ENCODE data around the gene DDX51. TPM values are rescaled to one million over a fixed set of nuclear protein-coding genes. Genes with fewer than 3 reads are reported as not detected.
A peak's percentile ranks its signal among the peaks of the same experiment; 100 is the strongest.

DDX51 gene
- total RNA-seq, 1 donor from 2014 or later: 5.8 TPM

DNA sequence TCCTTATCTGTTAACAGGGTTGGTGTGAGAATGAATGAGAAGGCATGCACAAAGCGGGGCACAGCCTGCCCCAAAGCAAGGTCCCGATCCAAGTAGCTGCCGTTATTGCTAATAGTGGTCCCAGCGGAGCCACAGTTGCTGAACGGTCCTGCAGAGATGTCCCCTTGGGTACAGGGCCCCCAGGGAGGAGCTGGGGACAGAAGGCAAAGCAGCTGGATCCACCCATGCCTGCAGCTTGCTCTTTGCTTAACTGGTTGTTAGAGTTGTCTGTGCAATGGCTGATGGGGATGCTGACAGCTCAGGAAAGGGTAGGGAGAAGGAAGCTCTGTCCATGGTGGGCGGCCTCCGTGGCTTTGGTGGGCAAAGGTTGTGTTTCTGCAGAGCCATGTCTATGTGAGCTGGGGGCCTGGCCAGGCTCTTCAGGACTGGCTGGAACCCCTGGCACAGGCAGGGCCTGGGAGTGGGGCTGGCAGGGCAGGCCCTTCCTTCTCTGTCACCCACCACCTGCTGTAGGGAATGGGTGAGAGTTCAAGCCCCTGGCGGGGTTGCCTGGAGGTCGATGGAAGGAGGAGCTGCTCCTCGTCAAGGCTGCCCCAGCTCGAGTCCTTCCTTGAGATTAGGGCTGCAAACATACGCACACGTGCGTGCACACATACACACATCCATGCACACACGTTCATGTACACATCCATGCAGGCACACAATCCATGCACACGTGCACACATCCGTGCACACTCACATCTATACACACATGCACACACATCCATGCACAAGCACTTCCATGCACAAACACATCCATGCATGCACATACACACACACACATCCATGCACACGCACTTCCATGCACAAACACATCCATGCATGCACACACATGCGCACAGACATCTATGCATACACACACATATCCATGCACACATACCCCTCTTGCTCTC is 35.6 kb upstream of the DDX51 start:
- no peak for DNase-seq (ENCODE audit: low read depth in 2 of 2)

DNA sequence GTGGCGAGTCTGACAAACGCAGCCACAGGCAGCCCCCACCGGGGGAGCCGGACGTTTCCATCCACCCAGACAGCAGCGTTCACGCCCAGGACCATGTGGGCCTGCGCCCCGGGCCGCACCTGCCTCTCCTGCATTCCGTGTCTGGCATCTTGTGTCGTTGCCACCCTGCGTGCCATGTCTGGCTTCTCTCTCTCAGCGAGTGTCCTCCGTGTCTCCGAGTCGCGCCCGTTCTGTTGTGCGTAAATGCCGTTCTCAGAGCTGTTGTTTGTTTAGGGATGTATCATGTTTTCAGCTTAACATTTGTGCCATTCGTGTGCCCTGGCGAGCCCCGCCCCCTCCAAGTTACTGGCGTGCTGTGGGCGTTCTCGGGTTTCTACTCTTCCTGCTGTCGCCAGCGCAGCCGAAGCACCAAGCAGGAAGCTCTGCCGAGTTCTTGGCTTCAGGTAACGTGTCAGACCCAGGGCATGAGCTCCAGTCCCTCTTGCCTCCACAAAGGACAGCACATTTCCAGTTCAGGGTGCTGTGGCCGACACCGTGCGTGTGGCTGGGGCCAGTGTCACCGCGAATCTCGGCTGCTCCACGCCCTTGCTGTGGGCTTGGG is 34.8 kb upstream of the DDX51 start:
- no peak for DNase-seq (ENCODE audit: low read depth in 2 of 2)

GRCh38 chr12:132178316-132178715 is 34.2 kb upstream of the DDX51 start:
- no peak for DNase-seq (ENCODE audit: low read depth in 2 of 2)

DNA sequence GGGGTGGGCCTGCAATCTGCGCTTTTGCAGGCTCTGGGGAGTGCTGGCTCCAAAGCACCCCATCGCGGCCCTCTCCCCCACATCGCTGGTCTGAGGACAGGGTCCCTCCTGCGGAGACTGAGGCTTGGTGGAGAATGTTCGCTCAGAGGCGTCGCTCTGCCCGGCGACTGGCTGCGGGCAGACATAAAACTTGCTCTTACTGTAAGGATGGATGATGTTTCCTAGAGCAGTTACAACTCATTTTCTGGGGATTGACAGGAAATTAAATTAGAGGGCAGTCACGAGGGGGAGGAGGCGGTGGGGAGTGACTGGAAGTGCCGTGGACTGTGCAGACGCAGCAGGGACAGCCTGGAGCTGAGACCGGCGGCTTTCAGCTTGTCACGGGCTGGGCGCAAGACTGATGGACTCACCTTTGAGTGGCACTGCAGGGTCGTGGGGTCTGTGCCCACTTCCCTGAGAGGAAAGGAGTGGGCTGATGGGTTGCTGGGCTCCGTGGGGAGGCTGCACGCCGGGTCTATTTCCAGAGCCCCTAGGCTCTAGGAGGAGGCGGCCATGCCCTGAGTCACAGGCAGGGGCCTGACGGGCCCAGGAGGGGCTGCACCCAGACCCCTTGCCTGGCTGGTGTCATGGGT is 32.9 kb upstream of the DDX51 start:
- no peak for DNase-seq (ENCODE audit: low read depth in 2 of 2)

GRCh38 chr12:132176385-132176919 is 32.3 kb upstream of the DDX51 start:
- DNase-seq (ENCODE audit: low read depth in 2 of 2): no peak

GRCh38 chr12:132175496-132176384 is 31.6 kb upstream of the DDX51 start:
- no peak for DNase-seq (ENCODE audit: low read depth in 2 of 2)

- no peak for DNase-seq (ENCODE audit: low read depth in 2 of 2)
Observed at GRCh38 chr12:132174839-132175490, 30.8 kb upstream of the DDX51 start.

- no peak for DNase-seq (ENCODE audit: low read depth in 2 of 2)
Observed at GRCh38 chr12:132174015-132174838, 30.1 kb upstream of the DDX51 start.

DNA sequence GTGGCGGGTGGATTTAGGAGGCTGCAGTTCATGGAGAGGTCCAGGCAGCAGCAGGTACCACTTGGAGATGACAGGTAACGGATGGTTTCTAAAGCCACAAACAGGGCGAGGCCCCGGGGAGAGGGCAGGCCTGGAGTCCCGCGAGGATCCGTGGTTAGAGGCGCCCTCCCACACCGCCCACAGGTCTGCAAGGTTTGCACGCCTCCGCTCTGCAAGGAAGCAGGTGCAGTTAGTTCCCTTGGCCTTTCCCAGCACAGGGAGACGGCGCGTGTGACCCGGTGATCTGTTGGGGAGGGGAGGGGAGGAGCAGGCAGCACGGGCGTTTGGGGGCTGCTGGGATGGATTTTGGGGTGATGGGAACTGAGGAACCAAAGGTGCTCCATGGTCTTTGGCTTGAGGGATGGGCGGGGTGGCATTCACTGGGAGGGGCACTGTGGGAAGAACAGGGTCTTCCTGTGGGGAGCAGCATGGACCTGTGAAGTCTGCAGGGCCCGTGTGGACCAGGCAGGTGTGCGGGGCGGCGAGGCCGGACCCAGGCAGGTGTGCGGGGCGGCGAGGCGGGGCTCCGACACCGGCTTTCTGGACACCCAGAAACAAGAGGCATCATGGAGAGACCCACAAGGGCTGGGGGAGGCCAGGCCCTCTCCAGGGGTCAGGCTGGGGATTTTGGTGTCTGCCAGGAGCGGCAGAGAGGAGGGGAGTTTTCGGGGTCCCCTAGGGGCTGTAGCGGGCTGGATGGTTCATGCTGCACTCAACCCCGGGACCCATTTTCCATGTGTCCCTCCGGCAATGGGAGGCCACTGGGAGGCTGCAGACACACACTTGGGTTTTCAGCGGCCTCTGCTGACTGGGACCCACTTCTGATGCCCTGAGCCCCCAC is 29.3 kb upstream of the DDX51 start:
- DNase-seq (ENCODE audit: low read depth in 2 of 2): no peak

DNA sequence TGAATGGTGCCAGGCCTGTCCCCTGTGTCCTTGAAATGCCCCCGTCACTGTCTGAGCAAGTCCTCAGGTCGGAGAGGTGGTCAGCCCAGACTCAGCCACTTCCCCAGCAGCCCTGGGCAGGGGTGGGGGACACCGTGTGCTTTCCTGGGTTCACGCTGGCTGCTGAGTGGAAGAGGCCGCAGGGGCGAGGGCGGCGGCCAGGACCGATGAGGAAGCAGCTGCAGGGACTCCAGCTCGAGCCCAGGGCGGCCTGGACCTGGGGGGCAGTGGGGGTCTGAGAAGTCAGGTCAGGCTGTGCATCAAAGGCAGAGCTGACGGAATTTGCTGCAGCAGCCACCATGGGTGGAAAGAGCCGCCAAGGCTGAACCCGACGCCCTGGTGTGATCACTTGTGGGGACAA is 28.5 kb upstream of the DDX51 start:
- no peak for DNase-seq (ENCODE audit: low read depth in 2 of 2)

DNA sequence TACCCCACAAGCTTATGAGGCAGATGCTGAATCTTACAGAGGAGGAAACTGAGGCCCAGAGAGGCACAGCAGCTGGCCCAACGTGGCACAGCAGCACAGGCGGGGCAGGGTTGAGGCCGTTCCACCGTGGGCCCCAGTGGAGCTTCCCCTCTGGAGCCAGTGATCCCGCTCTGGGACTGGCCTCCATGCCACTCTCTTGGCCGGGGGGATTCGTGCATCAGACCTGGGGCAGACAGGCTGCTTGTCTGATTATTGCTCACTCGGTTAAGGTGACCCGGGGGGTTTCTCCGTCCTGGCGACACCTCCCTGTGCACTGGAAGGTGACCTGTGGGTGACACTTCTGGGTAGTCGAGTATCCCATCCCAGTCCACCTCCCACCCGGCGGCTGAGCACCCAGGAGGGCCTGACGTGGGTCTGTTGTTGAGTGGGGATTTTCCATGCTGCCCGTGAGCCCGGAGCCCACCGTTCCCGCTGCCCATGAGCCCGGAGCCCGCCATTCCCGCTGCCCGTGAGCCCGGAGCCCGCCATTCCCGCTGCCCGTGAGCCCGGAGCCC is 27.9 kb upstream of the DDX51 start:
- DNase-seq (ENCODE audit: low read depth in 2 of 2): no peak

- no peak for DNase-seq (ENCODE audit: low read depth in 2 of 2)
Observed at GRCh38 chr12:132171293-132171967, 27.3 kb upstream of the DDX51 start.

DNA sequence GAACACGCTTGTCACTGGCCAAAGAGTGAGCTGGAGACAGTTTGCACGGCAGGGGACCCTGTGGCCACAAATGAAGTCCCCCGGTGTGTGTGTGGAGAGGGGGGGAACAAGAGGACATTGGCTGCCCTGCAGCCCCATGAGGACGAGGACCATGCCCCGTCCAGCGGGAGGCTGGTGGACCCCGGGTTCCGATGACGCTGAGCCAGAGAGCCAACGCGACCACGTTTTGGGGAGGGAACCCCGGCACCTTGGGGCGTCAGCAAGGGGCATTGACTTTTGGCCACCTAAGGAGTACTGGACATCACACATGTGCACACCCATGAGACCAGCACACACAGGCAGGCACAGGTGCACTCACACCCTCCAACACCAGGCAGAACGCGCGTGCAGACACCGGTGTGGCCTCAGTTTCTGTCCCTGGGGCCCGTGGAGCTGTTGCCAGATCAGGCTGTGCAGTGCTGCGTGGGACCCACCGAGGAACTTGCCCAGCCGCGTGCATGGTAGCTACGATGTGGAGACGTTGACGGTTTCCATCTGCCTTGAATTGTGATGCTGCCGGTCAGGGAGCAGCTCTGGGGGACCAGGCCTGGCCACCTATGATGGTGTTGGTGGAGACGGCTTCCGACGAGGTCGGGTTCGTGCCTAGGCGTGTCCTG is 26.6 kb upstream of the DDX51 start:
- DNase-seq (ENCODE audit: low read depth in 2 of 2): no peak

DNA sequence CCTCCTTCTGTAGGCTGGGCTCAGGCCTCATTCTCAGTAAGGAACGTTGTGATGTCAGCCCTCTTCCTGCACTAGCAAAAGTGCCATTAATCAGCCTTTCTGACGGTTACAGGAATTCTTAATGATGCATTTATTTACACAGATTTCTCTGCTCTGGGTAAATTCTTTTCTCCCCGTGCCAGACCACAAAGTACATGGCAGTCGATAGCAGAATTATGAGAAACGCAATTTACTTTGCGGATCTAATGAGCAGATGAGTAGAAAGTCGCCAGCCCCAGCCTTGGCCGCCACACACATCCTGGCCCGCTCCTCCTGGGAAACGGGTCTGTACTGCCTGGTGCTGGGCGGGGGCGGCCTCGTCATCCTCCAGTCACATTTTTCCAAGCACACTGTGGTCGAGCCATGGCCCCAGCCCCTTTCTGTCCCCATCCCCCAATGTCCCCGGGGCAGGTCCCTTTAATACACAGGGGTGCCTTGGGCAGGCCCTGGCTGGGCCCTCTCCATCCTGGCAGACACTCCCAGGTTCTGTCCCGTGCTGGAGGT is 26.0 kb upstream of the DDX51 start:
- peak in 1 of 2 donors; percentile 90 for DNase-seq (ENCODE audit: low read depth in 2 of 2)

- no peak for DNase-seq (ENCODE audit: low read depth in 2 of 2)
Observed at GRCh38 chr12:132169376-132169775, 25.3 kb upstream of the DDX51 start.

DNA sequence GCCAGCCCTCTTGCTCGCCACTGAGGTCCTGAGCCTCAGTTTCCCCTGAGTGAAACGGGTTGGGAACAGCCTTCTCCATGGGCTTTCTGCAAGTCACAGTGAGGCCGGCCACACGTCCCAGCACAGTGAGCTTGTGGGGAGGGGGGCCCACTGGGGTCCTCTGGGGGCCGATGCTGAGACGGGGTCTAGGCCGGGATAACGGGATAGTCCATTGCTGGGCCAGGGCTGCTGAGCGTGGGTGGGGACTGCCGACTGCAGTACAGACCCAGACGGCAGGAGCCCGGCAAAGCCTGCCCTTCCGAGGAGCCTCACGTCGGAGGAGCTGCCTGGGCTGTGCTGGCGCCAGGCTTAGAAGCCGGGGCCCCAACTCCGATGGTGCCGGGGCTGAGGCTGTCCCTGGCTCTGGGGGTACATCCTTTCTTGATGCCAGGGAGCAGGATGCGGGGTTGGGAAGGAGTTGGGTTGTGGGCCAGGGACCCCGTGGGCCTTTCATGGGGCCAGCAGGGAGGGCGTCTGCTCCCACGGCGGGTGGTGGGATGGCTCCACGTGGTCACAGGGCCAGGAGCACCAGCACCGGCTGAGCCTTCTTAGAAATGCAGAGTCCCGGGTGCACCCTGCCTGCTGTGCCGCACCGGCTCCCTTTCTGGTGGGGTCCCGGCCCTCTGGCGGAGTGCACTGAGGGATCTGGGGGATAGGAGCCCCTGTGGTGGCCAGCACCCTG is 24.4 kb upstream of the DDX51 start:
- DNase-seq (ENCODE audit: low read depth in 2 of 2): no peak
